PC-9 (cell line): Measurements from ENCODE around the gene STX18.

ENCODE experiments used
- CTCF ChIP-seq: fragments of 200-600 bp; sonication (generic); conservative IDR thresholded peaks from 2 replicates; pipeline ENCODE4 v1.6.1; 2017; ENCODE audit warnings: mixed run types, antibody characterized with exemption, mild to moderate bottlenecking, moderate library complexity
- EZH2 ChIP-seq: fragments of 200-600 bp; sonication (generic); IDR thresholded peaks from 2 replicates; pipeline ENCODE4 v1.8.0; 2017; ENCODE audit warnings: antibody characterized with exemption, low read depth

- TF ChIP-seq CTCF (no peak), EZH2 (no peak)
These were observed 155.5 kb downstream of the STX18 start for GRCh38 chr4:4386296-4386735.
